Neural progenitor cell (in vitro differentiated cells): Measurements from ENCODE around the gene SMTNL2. TPM values are rescaled to one million over a fixed set of nuclear protein-coding genes. Genes with fewer than 3 reads are reported as not detected.

Experiments
- DNase-seq: peaks from one replicate; pipeline ENCODE4 v3.0.0-alpha.2; 2016; ENCODE audit warnings: low spot score
- H2AFZ ChIP-seq: fragments of 200-600 bp; sonication (generic); replicated peaks from 2 replicates; pipeline ENCODE4 v1.6.1; 2016; ENCODE audit warnings: antibody characterized with exemption
- H3F3A ChIP-seq: fragments of 200-600 bp; sonication (generic); 2 replicates; pipeline ENCODE4 v1.6.1; 2016; ENCODE audit warnings: antibody characterized with exemption, low read depth
- H3K27ac ChIP-seq: fragments of 200-600 bp; sonication (generic); 2 replicates; pipeline ENCODE4 v1.5.1; 2016; ENCODE audit warnings: mild to moderate bottlenecking
- H3K27me3 ChIP-seq: fragments of 200-600 bp; sonication (generic); 2 replicates; pipeline ENCODE4 v1.6.1; 2016; ENCODE audit warnings: mild to moderate bottlenecking, moderate library complexity
- H3K36me3 ChIP-seq: fragments of 200-600 bp; sonication (generic); 2 replicates; pipeline ENCODE4 v1.5.1; 2016
- H3K4me1 ChIP-seq: fragments of 200-600 bp; sonication (generic); 2 replicates; pipeline ENCODE4 v1.6.1; 2016; ENCODE audit warnings: mixed run types
- H3K4me2 ChIP-seq: fragments of 200-600 bp; sonication (generic); 2 replicates; pipeline ENCODE4 v1.6.1; 2016
- H3K4me3 ChIP-seq: fragments of 200-600 bp; sonication (generic); 2 replicates; pipeline ENCODE4 v1.5.1; 2016
- H3K79me2 ChIP-seq: fragments of 200-600 bp; sonication (generic); 2 replicates; pipeline ENCODE4 v1.6.1; 2016; ENCODE audit warnings: low read depth
- H3K9ac ChIP-seq: fragments of 200-600 bp; sonication (generic); 2 replicates; pipeline ENCODE4 v1.6.1; 2016
- H3K9me3 ChIP-seq: fragments of 200-600 bp; sonication (generic); 2 replicates; pipeline ENCODE4 v1.5.1; 2016; ENCODE audit warnings: low read depth
- H4K20me1 ChIP-seq: fragments of 200-600 bp; sonication (generic); 2 replicates; pipeline ENCODE4 v1.6.1; 2016; ENCODE audit warnings: low read depth
- H3K27ac Mint-ChIP-seq: 3 replicates; pipeline ENCODE4 v1.8.0; 2021; ENCODE audit warnings: mixed read lengths
- H3K27me3 Mint-ChIP-seq: 2 replicates; pipeline ENCODE4 v1.8.0; 2022; ENCODE audit warnings: low read depth, mild to moderate bottlenecking, inconsistent platforms, moderate library complexity, mixed read lengths; ENCODE audit not compliant: insufficient read depth
- H3K36me3 Mint-ChIP-seq: 3 replicates; pipeline ENCODE4 v1.8.0; 2021; ENCODE audit warnings: mixed read lengths
- H3K4me1 Mint-ChIP-seq: 3 replicates; pipeline ENCODE4 v1.8.0; 2021; ENCODE audit warnings: mixed read lengths
- H3K4me3 Mint-ChIP-seq: 3 replicates; pipeline ENCODE4 v1.8.0; 2021; ENCODE audit warnings: mild to moderate bottlenecking, moderate library complexity, mixed read lengths
- H3K9me3 Mint-ChIP-seq: 3 replicates; pipeline ENCODE4 v1.8.0; 2020; ENCODE audit warnings: mixed read lengths
- EZH2 ChIP-seq: fragments of 200-600 bp; sonication (generic); IDR thresholded peaks from 2 replicates; pipeline ENCODE4 v1.6.1; 2017; ENCODE audit warnings: antibody characterized with exemption, mild to moderate bottlenecking, moderate library complexity
- EZH2phosphoT487 ChIP-seq: fragments of 200-600 bp; sonication (generic); IDR thresholded peaks from 2 replicates; pipeline ENCODE4 v1.6.1; 2017; ENCODE audit warnings: antibody characterized with exemption
- total RNA-seq: library from RNA; depleted of rRNA; stranded (reverse); fragments of >200 nt; gene quantifications from 2 replicates; pipeline ENCODE4 v1.2.3, GENCODE V29; 2015; ENCODE audit warnings: low replicate concordance
- TF ChIP-seq, protein P1 (sequence below): fragments of 200-600 bp; sonication (generic); IDR thresholded peaks from 2 replicates; pipeline ENCODE4 v1.5.1; 2017; ENCODE audit warnings: antibody characterized with exemption, mild to moderate bottlenecking

The SMTNL2 gene
- total RNA-seq, 1 donor from 2014 or later = 3.0 TPM

DNA sequence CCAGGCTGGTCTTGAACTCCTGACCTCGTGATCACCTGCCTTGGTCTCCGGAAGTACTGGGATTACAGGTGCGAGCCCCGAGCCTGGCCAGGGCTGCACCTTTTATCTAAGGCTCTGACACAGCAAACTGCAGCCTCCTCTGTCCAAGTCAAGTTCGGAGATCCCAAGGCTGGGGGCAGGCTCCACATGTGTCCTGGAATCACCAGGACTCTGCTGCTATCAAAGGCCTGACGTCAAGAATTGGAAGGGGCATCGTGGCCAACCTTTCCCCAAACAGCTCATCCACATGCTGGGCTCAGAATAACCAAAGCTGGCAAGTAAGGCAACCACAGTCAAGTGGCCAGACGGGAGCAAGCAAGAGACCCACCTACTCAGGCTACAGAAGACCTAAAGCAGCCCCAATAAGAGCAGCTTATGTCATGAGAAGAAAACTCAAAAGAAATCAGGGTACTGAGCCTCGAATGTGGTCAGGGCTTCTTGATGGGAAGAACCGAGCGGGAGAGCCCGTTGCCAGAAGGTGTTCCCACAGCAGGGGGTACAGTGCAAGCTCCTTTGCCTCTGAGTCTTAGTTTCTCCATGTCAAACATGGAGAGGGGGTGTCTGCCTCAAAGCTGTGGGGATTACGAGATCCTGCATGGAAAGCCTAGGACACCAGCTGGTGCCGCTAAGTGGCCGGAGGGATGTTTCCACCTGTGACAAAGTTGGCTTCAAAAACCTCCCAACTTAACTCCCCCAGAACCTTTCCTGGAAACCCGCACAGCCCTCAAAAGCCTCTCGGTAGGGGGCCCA lies 37.0 kb upstream of the SMTNL2 start:
- H3K36me3 Mint-ChIP-seq = peaks cover 4% of the 10 kb centered on the region
- no peak overlapping the region for H3K4me3 ChIP-seq
- no peak overlapping the region for H2AFZ ChIP-seq
- no peaks in the 10 kb centered on the region for H3F3A ChIP-seq
- no peak overlapping the region for H3K27ac ChIP-seq
- no peaks in the 10 kb centered on the region for H3K27me3 ChIP-seq
- H3K4me3 Mint-ChIP-seq = no peak overlapping the region
- no peak for DNase-seq
- H4K20me1 ChIP-seq = no peaks in the 10 kb centered on the region
- no peaks in the 10 kb centered on the region for H3K9me3 ChIP-seq
- no peaks in the 10 kb centered on the region for H3K4me1 Mint-ChIP-seq
- no peaks in the 10 kb centered on the region for H3K9me3 Mint-ChIP-seq
- no peak overlapping the region for H3K27ac Mint-ChIP-seq
- no peak overlapping the region for H3K4me2 ChIP-seq
- no peaks in the 10 kb centered on the region for H3K4me1 ChIP-seq
- H3K79me2 ChIP-seq = no peaks in the 10 kb centered on the region
- no peaks in the 10 kb centered on the region for H3K36me3 ChIP-seq
- H3K27me3 Mint-ChIP-seq = peaks cover 5% of the 10 kb centered on the region
- no peak overlapping the region for H3K9ac ChIP-seq
- TF ChIP-seq, protein P1, sequence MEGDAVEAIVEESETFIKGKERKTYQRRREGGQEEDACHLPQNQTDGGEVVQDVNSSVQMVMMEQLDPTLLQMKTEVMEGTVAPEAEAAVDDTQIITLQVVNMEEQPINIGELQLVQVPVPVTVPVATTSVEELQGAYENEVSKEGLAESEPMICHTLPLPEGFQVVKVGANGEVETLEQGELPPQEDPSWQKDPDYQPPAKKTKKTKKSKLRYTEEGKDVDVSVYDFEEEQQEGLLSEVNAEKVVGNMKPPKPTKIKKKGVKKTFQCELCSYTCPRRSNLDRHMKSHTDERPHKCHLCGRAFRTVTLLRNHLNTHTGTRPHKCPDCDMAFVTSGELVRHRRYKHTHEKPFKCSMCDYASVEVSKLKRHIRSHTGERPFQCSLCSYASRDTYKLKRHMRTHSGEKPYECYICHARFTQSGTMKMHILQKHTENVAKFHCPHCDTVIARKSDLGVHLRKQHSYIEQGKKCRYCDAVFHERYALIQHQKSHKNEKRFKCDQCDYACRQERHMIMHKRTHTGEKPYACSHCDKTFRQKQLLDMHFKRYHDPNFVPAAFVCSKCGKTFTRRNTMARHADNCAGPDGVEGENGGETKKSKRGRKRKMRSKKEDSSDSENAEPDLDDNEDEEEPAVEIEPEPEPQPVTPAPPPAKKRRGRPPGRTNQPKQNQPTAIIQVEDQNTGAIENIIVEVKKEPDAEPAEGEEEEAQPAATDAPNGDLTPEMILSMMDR = no peak
- TF ChIP-seq EZH2 = no peak
- no peak for TF ChIP-seq EZH2phosphoT487

DNA sequence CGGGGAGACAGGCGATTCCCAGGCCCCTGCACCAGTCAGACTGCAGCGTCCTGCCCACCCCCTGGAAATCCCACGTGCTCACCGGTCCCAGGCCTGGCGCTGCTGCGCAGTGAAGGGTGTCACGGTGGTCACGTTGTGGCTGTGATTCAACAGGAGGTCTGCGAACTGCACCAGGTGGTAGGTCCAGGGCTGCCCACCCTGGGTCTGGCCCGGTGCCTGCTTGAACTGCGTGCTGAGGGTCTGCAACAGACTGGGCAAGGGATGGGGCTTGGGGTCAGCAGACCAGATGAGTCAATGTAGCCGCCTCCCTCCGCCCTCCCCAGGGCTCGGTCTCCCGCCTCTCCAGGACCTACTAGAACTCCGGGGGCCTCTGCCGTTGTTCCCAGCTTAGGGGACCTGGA lies 36.3 kb upstream of the SMTNL2 start:
- no peak overlapping the region for H2AFZ ChIP-seq
- H3K79me2 ChIP-seq = no peaks in the 10 kb centered on the region
- Mint-ChIP-seq H3K4me3 (no peak overlapping the region), H3K4me1 (no peaks in the 10 kb centered on the region), H3K27ac (no peak overlapping the region), H3K9me3 (no peaks in the 10 kb centered on the region), H3K27me3 (peaks cover 5% of the 10 kb centered on the region), H3K36me3 (peaks cover 4% of the 10 kb centered on the region)
- no peaks in the 10 kb centered on the region for H3K27me3 ChIP-seq
- no peaks in the 10 kb centered on the region for H3K9me3 ChIP-seq
- TF ChIP-seq EZH2 (no peak), EZH2phosphoT487 (no peak)
- TF ChIP-seq, protein P1 = no peak
- no peak overlapping the region for H3K4me3 ChIP-seq
- no peaks in the 10 kb centered on the region for H3K4me1 ChIP-seq
- no peak overlapping the region for H3K27ac ChIP-seq
- DNase-seq = no peak
- no peak overlapping the region for H3K4me2 ChIP-seq
- H3K36me3 ChIP-seq = no peaks in the 10 kb centered on the region
- no peaks in the 10 kb centered on the region for H3F3A ChIP-seq
- H3K9ac ChIP-seq = no peak overlapping the region
- H4K20me1 ChIP-seq = no peaks in the 10 kb centered on the region

DNA sequence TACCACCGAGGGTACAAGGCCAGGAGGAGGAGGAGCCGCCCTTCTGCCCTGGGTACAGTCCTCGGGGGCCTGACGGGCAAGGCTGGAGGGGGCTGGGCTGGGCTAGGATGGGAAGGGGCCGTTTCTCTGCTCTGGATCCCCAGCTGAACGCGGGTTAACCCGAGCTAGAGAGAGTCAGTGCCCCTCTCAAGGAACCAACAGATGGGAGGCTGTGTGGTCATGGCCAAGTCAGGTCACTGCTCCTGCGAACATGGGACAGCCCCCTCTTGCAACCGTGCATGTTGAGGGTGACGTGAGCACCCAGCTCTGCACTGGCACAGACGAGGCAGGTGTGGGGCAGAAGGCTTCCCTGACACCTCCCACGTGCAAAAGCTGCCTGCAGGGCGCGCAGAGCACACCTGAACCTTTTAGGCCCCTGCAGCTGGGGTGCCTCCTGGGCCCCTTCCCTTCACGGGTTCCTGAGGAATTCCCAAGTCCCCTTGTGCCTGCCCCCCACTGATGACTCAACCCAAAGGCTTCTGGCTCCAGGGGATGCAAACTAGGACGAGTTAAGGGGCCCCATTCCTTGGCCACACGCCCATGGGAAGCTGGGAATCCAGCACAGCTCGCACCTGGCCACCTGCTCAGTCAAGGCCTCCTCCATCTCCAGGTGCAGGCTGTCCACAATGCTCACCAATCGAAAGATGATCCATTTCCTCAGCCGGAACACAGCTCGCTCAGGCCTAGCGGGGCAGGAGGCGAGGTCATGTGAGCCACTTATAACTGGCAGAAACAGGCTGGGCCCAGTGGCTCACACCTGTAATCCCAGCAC lies 35.4 kb upstream of the SMTNL2 start:
- DNase-seq = no peak
- H3K4me3 Mint-ChIP-seq = no peak overlapping the region
- peaks cover 6% of the 10 kb centered on the region for H3K36me3 Mint-ChIP-seq
- TF ChIP-seq EZH2 = no peak
- TF ChIP-seq EZH2phosphoT487 = no peak
- TF ChIP-seq, protein P1 = no peak
- H3K27ac Mint-ChIP-seq = no peak overlapping the region
- no peaks in the 10 kb centered on the region for H3K27me3 ChIP-seq
- peaks cover 5% of the 10 kb centered on the region for H3K79me2 ChIP-seq
- H3K4me1 ChIP-seq = peaks cover 2% of the 10 kb centered on the region
- no peaks in the 10 kb centered on the region for H3K9me3 Mint-ChIP-seq
- H3K27ac ChIP-seq = no peak overlapping the region
- no peak overlapping the region for H3K9ac ChIP-seq
- H3K4me2 ChIP-seq = no peak overlapping the region
- no peaks in the 10 kb centered on the region for H3K4me1 Mint-ChIP-seq
- peaks cover 5% of the 10 kb centered on the region for H3K27me3 Mint-ChIP-seq
- H3K9me3 ChIP-seq = no peaks in the 10 kb centered on the region
- no peak overlapping the region for H3K4me3 ChIP-seq
- no peaks in the 10 kb centered on the region for H4K20me1 ChIP-seq
- H2AFZ ChIP-seq = no peak overlapping the region
- H3K36me3 ChIP-seq = no peaks in the 10 kb centered on the region
- H3F3A ChIP-seq = no peaks in the 10 kb centered on the region
